ENCODE measurements around the gene SMARCA4.
A peak's percentile ranks its signal among the peaks of the same experiment; 100 is the strongest.
"Not testable (repeated sequence)": the region's sequence is repeated elsewhere in the genome, so short reads cannot be mapped to it uniquely, and the experiment has no call there.

SMARCA4 gene

GRCh38 chr19:10928563-10929401 is 32.0 kb upstream of the SMARCA4 start, which contains the start of the genes TIMM29 and YIPF2:
Gene TIMM29, plus strand, starts transcription at chr19:10928811. Its CDS starts 12 bp downstream, at chr19:10928823.
Gene YIPF2, minus strand, starts transcription at chr19:10928639. Its CDS starts 229 bp downstream, at chr19:10928410.
- peak; percentile 90 for DNase-seq (ENCODE audit: low spot score)

GRCh38 chr19:10929402-10929794 is 31.4 kb upstream of the SMARCA4 start:
- no peak for DNase-seq (ENCODE audit: low spot score)

GRCh38 chr19:10935371-10936059 is 25.3 kb upstream of the SMARCA4 start:
- no peak for DNase-seq (ENCODE audit: low spot score)

- peak; percentile 57 for DNase-seq (ENCODE audit: low spot score)
These were observed 24.2 kb upstream of the SMARCA4 start for GRCh38 chr19:10936661-10937084.

GRCh38 chr19:10941649-10942048 is 19.2 kb upstream of the SMARCA4 start:
- not testable (repeated sequence) for DNase-seq (ENCODE audit: low spot score)

GRCh38 chr19:10943412-10943811 is 17.4 kb upstream of the SMARCA4 start:
- not testable (repeated sequence) for DNase-seq (ENCODE audit: low spot score)

GRCh38 chr19:10945264-10945663 is 15.6 kb upstream of the SMARCA4 start:
- no peak for DNase-seq (ENCODE audit: low spot score)

- DNase-seq (ENCODE audit: low spot score) = no peak
These were observed 13.7 kb upstream of the SMARCA4 start for GRCh38 chr19:10946958-10947657.

- no peak for DNase-seq (ENCODE audit: low spot score)
These were observed 8.0 kb upstream of the SMARCA4 start for GRCh38 chr19:10952809-10953208.

- not testable (repeated sequence) for DNase-seq (ENCODE audit: low spot score)
These were observed 1.4 kb upstream of the SMARCA4 start for GRCh38 chr19:10959277-10959968.

- DNase-seq (ENCODE audit: low spot score) = peak; percentile 43
These were observed 437 bp downstream of the SMARCA4 start for GRCh38 chr19:10961073-10961860.

- no peak for DNase-seq (ENCODE audit: low spot score)
These were observed 2.0 kb downstream of the SMARCA4 start for GRCh38 chr19:10962863-10963262.

- no peak for DNase-seq (ENCODE audit: low spot score)
These were observed 3.0 kb downstream of the SMARCA4 start for GRCh38 chr19:10963865-10964264.

- no peak for DNase-seq (ENCODE audit: low spot score)
These were observed 4.1 kb downstream of the SMARCA4 start for GRCh38 chr19:10964903-10965302.

GRCh38 chr19:10965398-10965797 is 4.6 kb downstream of the SMARCA4 start:
- DNase-seq (ENCODE audit: low spot score) = no peak

GRCh38 chr19:10966809-10967208 is 6.0 kb downstream of the SMARCA4 start:
- DNase-seq (ENCODE audit: low spot score) = no peak

GRCh38 chr19:10968527-10969135 is 7.8 kb downstream of the SMARCA4 start:
- peak; percentile 58 for DNase-seq (ENCODE audit: low spot score)

- DNase-seq (ENCODE audit: low spot score) = no peak
These were observed 10.4 kb downstream of the SMARCA4 start for GRCh38 chr19:10971107-10971726.

GRCh38 chr19:10975374-10976130 is 14.7 kb downstream of the SMARCA4 start:
- DNase-seq (ENCODE audit: low spot score) = no peak

All from germinal center (tissue), 1 donor.